GM11168 (cell line): ENCODE results near the gene YY1.
"Not testable (repeated sequence)": the region's sequence is repeated elsewhere in the genome, so short reads cannot be mapped to it uniquely, and the experiment has no call there.

ENCODE experiments used
- in situ Hi-C: fragments of 300-500 bp; cut with MboI; formaldehyde crosslinking; loops from one replicate; pipeline ENCODE4 v1.12.0; 2022; ENCODE audit warnings: low sequenced_read_pairs; ENCODE audit not compliant: unreplicated experiment

The YY1 gene

GRCh38 chr14:100213587-100213955, 25.4 kb upstream of the YY1 start:
- in situ Hi-C loops = no loop called here

- in situ Hi-C loops = no loop called here
Observed at GRCh38 chr14:100213956-100214769, 24.8 kb upstream of the YY1 start.

- in situ Hi-C loops = no loop called here
Observed at GRCh38 chr14:100214770-100215083, 24.2 kb upstream of the YY1 start.

- in situ Hi-C loops = no loop called here
Observed at GRCh38 chr14:100215330-100215885, 23.5 kb upstream of the YY1 start.

GRCh38 chr14:100219126-100219785, 19.7 kb upstream of the YY1 start:
- in situ Hi-C loops = no loop called here

GRCh38 chr14:100221533-100222223, 17.3 kb upstream of the YY1 start:
- in situ Hi-C loops = no loop called here

- in situ Hi-C loops = no loop called here
Observed at GRCh38 chr14:100222224-100223093, 16.5 kb upstream of the YY1 start.

- in situ Hi-C loops = no loop called here
Observed at GRCh38 chr14:100223332-100224201, 15.4 kb upstream of the YY1 start.

- in situ Hi-C loops = no loop called here
Observed at GRCh38 chr14:100224229-100224866, 14.6 kb upstream of the YY1 start.

- in situ Hi-C loops = no loop called here
Observed at GRCh38 chr14:100225169-100225568, 13.8 kb upstream of the YY1 start.

GRCh38 chr14:100230361-100230760, 8.6 kb upstream of the YY1 start:
- in situ Hi-C loops = no loop called here

GRCh38 chr14:100234511-100234910, 4.4 kb upstream of the YY1 start:
- in situ Hi-C loops = no loop called here

- in situ Hi-C loops = not testable (repeated sequence)
Observed at GRCh38 chr14:100236271-100236818, 2.6 kb upstream of the YY1 start.

GRCh38 chr14:100236881-100237280, 2.1 kb upstream of the YY1 start:
- in situ Hi-C loops = no loop called here

GRCh38 chr14:100237735-100238418, 1.1 kb upstream of the YY1 start:
- in situ Hi-C loops = no loop called here

GRCh38 chr14:100239211-100239839, 381 bp downstream of the YY1 start:
- in situ Hi-C loops = no loop called here

- in situ Hi-C loops = no loop called here
Observed at GRCh38 chr14:100239840-100240667, 1.1 kb downstream of the YY1 start.
